ENCODE results near the gene ATF7IP2. TPM values are rescaled to one million over a fixed set of nuclear protein-coding genes. Genes with fewer than 3 reads are reported as not detected.
"Not testable (repeated sequence)": the region's sequence is repeated elsewhere in the genome, so short reads cannot be mapped to it uniquely, and the experiment has no call there.

ATF7IP2 gene
- total RNA-seq, 2 experiments from 2014 or later = 82.9 to 86.9 TPM

GRCh38 chr16:10466861-10467260 is 81.0 kb downstream of the ATF7IP2 start:
- Histone ChIP-seq H3K27ac (ENCODE audit: low read depth in 1 of 2, low read length in 2 of 2) (no peak overlapping the region), H3K4me3 (ENCODE audit: low read length) (no peak overlapping the region), H3K4me1 (ENCODE audit: insufficient read depth, low read length) (no peaks in the 10 kb centered on the region), H3K27me3 (ENCODE audit: control insufficient read depth in 1 of 2, insufficient read depth in 2 of 2, low read length in 2 of 2) (no peaks in the 10 kb centered on the region), H3K9me3 (ENCODE audit: control insufficient read depth in 1 of 2, insufficient read depth in 1 of 2, low read length in 2 of 2) (peaks cover 0 to 5% of the 10 kb centered on the region in 2 experiments), H3K36me3 (ENCODE audit: insufficient read depth, low read length) (peaks cover 39% of the 10 kb centered on the region)
- no peak for ATAC-seq (ENCODE audit: poor library complexity)
- ChIA-PET CTCF (no interaction called here), POLR2A (no interaction called here)
- intact Hi-C loops (cut with DNase I, micrococcal nuclease) = no loop called here
- H3K27ac Mint-ChIP-seq = no peak overlapping the region
- no peak for TF ChIP-seq CTCF (IDR thresholded peaks at IDR 0.05)
- H3K27me3 Mint-ChIP-seq = no peaks in the 10 kb centered on the region
- H3K36me3 Mint-ChIP-seq (ENCODE audit: low read depth) = peaks cover 86% of the 10 kb centered on the region
- no peaks in the 10 kb centered on the region for H3K4me1 Mint-ChIP-seq (ENCODE audit: low read depth)
- no peaks in the 10 kb centered on the region for H3K9me3 Mint-ChIP-seq
- DNase-seq = no peak
- no peak overlapping the region for H3K4me3 Mint-ChIP-seq

- H3K4me3 Mint-ChIP-seq; H3K4me1 Mint-ChIP-seq (ENCODE audit: low read depth); CTCF ChIA-PET; H3K27ac ChIP-seq (ENCODE audit: low read depth in 1 of 2, low read length in 2 of 2); H3K27me3 Mint-ChIP-seq; H3K27ac Mint-ChIP-seq; H3K4me1 ChIP-seq (ENCODE audit: insufficient read depth, low read length); intact Hi-C loops (cut with DNase I, micrococcal nuclease); H3K9me3 Mint-ChIP-seq; H3K27me3 ChIP-seq (ENCODE audit: control insufficient read depth in 1 of 2, insufficient read depth in 2 of 2, low read length in 2 of 2); ATAC-seq (ENCODE audit: poor library complexity); H3K4me3 ChIP-seq (ENCODE audit: low read length); DNase-seq; POLR2A ChIA-PET: not testable (repeated sequence)
- Histone ChIP-seq H3K9me3 (ENCODE audit: control insufficient read depth in 1 of 2, insufficient read depth in 1 of 2, low read length in 2 of 2) (peaks cover 8 to 18% of the 10 kb centered on the region in 2 experiments), H3K36me3 (ENCODE audit: insufficient read depth, low read length) (peaks cover 30% of the 10 kb centered on the region)
- H3K36me3 Mint-ChIP-seq (ENCODE audit: low read depth) = peaks cover 80% of the 10 kb centered on the region
Observed at GRCh38 chr16:10476636-10477035, 90.8 kb downstream of the ATF7IP2 start.

- Histone ChIP-seq H3K9me3 (ENCODE audit: control insufficient read depth in 1 of 2, insufficient read depth in 1 of 2, low read length in 2 of 2) (peaks cover 21 to 33% of the 10 kb centered on the region in 2 experiments), H3K27ac (ENCODE audit: low read depth in 1 of 2, low read length in 2 of 2) (no peak overlapping the region), H3K4me1 (ENCODE audit: insufficient read depth, low read length) (no peaks in the 10 kb centered on the region), H3K36me3 (ENCODE audit: insufficient read depth, low read length) (peaks cover 22% of the 10 kb centered on the region), H3K4me3 (ENCODE audit: low read length) (no peak overlapping the region), H3K27me3 (ENCODE audit: control insufficient read depth in 1 of 2, insufficient read depth in 2 of 2, low read length in 2 of 2) (no peaks in the 10 kb centered on the region)
- Mint-ChIP-seq H3K27me3 (no peaks in the 10 kb centered on the region), H3K9me3 (peaks cover 4% of the 10 kb centered on the region), H3K27ac (no peak overlapping the region), H3K36me3 (ENCODE audit: low read depth) (peaks cover 70% of the 10 kb centered on the region), H3K4me3 (no peak overlapping the region), H3K4me1 (ENCODE audit: low read depth) (no peaks in the 10 kb centered on the region)
- POLR2A ChIA-PET = no interaction called here
- intact Hi-C loops (cut with DNase I, micrococcal nuclease) = no loop called here
- no peak for DNase-seq
- no peak for ATAC-seq (ENCODE audit: poor library complexity)
- TF ChIP-seq CTCF (IDR thresholded peaks at IDR 0.05) = no peak
- CTCF ChIA-PET = no interaction called here
Observed at GRCh38 chr16:10480151-10480550, 94.3 kb downstream of the ATF7IP2 start.

GRCh38 chr16:10485159-10485558 is 99.3 kb downstream of the ATF7IP2 start:
- no peak for TF ChIP-seq CTCF (IDR thresholded peaks at IDR 0.05)
- DNase-seq (no peak), ATAC-seq (ENCODE audit: poor library complexity) (no peak)
- no peaks in the 10 kb centered on the region for H3K27me3 ChIP-seq (ENCODE audit: control insufficient read depth in 1 of 2, insufficient read depth in 2 of 2, low read length in 2 of 2)
- H3K27ac Mint-ChIP-seq = no peak overlapping the region
- intact Hi-C loops (cut with DNase I, micrococcal nuclease) = no loop called here
- H3K36me3 ChIP-seq (ENCODE audit: insufficient read depth, low read length) = peaks cover 15% of the 10 kb centered on the region
- peaks cover 33 to 48% of the 10 kb centered on the region in 2 experiments for H3K9me3 ChIP-seq (ENCODE audit: control insufficient read depth in 1 of 2, insufficient read depth in 1 of 2, low read length in 2 of 2)
- H3K27ac ChIP-seq (ENCODE audit: low read depth in 1 of 2, low read length in 2 of 2) = no peak overlapping the region
- no peak overlapping the region for H3K4me3 ChIP-seq (ENCODE audit: low read length)
- H3K36me3 Mint-ChIP-seq (ENCODE audit: low read depth) = peaks cover 45% of the 10 kb centered on the region
- no peaks in the 10 kb centered on the region for H3K27me3 Mint-ChIP-seq
- H3K4me1 ChIP-seq (ENCODE audit: insufficient read depth, low read length) = no peaks in the 10 kb centered on the region
- no peak overlapping the region for H3K4me3 Mint-ChIP-seq
- no peaks in the 10 kb centered on the region for H3K4me1 Mint-ChIP-seq (ENCODE audit: low read depth)
- ChIA-PET POLR2A (interaction anchor here (0.6 kb wide), 1 partner anchor 266 kb away, joined by 3 read pairs; no protein-coding TSS in a partner anchor), CTCF (no interaction called here)
- H3K9me3 Mint-ChIP-seq = peaks cover 9% of the 10 kb centered on the region
